ENCODE data around the gene MRPL36.
"Not testable (repeated sequence)": the region's sequence is repeated elsewhere in the genome, so short reads cannot be mapped to it uniquely, and the experiment has no call there.

Gene MRPL36

DNA sequence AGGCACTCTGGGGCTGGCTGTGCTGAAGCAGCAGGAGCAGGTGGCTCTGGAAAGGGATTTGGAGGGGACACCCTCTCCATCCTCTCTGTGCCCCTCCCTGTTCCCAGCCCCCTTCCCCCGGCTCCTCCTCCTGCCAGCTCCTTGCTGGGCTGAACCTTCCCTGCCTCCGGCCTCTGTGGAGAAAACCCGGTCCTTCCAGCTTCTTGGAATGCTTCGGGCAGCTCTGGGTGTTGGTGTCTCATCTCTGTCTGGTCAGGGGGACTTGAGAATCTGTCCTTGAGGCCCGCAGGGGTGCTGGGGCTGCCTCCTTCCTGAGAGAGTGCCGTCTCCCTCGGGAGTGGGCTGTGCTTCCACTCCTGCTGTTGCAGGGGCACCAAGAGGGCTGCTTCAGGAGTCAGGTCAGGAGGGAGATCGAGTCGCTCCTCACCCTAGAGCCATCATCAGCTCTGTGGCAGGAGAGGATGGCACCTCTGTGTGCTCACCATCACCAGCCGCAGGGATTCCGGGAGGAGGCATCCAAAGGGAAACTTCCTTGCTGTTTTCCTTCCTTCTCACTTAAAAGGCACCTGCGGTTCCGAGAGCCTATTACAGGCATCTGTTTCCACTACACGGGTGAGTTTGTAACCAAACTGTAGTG, 32.2 kb upstream of the MRPL36 start:
- no peak for DNase-seq

DNA sequence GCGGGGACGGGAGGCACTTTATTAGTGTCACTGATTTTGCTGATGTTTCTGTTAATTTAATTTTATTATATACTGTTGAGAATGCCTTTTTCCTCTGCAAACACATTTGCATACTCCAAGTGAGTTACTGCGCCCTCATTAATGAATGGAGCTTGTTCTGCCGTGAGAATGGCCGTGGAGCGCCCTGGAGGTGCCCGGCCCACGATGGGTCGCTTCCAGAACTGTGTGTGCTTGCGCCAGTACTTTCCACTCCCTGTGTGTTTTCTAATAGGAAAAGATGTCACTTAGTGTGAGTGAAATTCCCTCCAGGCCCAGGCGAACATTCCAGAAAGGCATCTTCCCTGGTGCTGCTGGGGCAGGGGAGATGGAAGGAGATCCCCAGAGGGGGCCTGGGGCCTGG, 31.6 kb upstream of the MRPL36 start:
- no peak for DNase-seq

DNA sequence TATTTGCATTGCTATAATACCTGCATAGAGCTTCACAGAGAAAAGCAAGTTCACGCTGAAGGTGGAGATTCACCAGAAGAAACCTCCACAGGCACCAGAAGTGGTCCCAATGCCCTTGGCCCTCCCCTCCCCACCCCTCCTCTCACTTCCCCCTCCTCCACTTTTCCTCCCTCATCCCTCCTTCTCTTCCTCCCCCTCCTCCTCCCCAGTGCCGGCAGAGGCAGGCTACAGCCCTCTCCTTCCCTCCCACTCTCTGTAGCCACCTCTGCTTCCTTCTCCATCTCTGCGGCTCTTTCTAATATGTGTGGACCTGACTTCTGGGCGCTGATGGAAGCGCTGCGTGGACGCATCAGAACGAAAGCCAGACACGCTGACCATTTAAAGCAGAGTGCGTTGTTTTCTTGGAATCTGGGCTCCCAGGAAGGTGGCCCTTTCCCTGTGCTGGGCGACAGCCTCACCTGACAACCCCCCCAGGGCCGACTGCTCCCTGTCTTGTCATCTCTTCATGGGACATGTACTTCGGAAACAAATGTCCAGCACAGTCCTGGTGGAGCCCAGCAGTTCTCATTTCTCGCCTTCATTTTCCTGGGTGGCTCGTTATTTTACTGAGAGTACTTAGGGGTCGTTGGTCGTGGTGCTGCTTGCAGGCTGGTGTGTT, 31.1 kb upstream of the MRPL36 start:
- no peak for DNase-seq

DNA sequence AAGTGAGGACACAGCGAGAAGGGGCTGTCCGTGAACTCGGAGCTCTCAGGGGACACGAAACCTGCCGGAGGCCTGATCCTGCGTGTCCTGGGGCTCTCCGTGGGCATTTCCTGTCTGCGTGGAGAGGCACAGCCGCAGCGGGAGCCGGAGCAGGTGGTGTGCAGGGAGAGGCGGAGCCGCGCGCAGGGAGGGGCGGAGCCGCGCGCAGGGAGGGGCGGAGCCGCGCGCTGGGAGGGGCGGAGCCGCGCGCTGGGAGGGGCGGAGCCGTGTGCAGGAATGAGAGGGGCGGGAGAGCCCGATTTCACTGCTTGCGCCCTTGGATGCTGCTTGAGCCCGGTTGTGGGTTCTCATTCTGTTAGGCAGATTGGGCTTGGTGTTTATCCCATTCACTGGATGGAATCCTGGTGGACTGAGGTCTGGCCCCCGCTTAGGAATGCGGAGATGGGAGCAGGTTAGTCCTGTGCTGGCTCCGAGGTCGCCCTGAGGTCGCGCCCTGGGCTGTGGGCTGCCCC, 28.3 kb upstream of the MRPL36 start:
- DNase-seq, result peak in 1 of 2 donors; percentile 7

DNA sequence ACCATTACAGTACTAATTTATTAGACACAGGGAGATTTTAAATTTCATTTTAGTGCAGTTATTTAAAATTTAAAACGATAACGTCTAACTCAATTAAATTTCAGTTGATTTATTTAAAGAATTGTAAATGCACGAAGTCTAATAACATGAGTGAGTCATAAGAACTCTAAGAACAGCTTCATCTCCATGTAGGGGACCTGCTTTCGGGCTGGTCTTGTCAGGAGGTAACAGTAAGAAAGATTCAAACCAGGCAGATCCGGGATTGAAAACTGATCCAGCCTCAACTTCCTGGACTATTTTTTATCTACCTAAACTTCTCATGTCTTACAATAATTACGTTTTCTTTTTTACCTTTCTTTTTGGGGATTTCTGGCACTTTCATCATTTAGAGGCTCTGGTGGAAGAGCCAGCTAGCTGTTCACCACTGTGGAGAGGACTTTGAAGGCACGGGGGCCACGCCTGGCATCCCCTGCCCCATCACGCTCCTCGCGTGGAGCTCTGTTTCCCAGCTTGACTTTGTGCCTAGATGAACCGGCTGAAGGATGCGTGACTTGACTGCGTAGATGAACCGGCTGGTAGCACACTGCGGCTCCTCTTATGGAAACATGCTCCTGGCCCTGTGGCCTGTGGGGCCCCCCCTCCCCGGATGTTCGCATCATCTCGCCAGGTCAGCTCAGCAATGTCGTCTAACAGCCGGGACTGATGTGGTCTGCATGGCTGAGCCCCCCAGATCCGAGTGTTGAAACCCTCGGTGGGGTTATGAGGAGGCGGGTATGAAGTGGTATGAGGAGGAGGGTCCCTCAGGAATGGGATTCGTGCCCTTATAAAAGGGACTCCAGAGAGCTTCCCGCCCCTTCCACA, 27.6 kb upstream of the MRPL36 start:
- no peak for DNase-seq

DNA sequence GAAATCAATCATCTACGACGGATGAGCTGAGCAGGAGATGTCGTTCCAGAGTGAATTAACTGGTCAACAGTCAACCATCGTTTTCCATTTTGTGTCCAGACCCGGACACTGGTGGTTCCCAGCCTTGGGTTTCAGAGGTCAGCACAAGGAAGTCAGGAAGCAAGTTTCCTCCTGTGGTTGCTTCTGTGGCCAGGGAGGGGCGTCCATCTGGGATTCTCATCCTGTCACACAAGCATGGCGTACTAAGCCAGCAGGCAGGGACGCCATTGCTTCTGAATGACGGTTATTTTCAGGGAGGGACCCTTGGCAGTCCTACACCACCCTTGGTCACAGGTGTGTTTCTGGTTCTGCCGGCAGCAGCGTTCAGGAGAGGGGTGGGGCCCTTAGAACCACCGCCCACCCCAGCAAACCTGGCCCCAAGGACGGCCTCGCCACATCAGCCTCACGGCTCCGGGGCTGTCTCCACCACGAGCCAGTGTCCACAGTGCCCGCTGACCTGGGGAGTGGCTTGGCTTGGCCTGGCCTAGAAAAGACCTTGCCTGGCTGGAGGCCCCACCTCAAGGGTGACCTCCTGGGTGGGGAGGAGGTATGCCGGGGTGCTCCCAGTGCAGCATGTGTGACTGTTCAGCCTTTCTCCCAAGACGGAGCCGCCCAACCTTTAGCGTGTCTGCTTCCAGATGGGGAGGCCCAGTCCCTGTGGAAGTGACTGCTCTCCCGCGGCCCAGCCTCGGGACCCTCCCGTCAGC, 26.8 kb upstream of the MRPL36 start:
- no peak for DNase-seq

DNA sequence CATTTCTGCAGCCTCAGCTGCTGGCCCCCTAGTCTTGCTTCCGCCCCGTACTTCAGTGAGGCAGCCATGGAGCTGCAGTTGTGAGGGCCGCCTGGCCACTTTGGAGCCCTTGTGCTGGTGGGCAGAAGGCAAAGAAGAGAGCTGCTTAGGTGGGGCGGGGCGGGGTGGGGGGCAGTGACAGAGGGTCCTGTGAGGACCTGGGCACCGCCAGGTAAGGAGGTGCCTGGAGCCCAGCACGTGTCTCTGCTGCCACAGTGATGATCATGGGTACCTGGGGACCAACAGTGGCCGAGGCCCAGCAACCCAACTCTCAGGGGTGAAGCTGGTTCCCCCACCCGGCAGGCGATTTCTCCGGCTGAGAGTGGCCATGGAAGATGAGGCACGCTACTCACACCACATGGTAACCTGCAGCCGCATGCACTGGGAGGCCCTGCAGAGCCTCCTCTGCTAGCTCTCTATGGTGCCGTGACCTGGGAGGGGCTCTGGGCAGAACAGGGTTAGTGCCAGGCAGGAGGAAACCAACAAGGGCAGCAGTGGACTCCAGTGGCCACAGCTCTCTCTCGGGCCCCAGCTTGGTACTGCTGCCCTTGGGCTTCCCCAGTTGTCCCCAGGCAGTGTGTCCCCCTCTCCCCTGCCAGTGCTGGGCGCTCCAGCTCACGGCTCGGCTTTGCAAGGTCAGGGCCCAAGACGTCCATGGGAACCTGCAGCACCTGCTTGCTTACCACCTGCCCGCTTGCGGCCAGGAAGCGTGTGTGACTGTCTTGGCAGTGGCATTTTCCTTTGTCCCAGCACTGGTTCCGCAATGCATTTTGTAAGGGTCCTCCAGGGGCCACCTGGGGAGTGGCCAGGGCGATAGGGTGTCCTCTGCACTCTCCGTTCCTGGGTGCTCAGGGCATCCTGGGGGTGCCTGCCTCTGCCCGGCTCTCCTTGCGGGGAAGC, 25.5 kb upstream of the MRPL36 start:
- no peak for DNase-seq

DNA sequence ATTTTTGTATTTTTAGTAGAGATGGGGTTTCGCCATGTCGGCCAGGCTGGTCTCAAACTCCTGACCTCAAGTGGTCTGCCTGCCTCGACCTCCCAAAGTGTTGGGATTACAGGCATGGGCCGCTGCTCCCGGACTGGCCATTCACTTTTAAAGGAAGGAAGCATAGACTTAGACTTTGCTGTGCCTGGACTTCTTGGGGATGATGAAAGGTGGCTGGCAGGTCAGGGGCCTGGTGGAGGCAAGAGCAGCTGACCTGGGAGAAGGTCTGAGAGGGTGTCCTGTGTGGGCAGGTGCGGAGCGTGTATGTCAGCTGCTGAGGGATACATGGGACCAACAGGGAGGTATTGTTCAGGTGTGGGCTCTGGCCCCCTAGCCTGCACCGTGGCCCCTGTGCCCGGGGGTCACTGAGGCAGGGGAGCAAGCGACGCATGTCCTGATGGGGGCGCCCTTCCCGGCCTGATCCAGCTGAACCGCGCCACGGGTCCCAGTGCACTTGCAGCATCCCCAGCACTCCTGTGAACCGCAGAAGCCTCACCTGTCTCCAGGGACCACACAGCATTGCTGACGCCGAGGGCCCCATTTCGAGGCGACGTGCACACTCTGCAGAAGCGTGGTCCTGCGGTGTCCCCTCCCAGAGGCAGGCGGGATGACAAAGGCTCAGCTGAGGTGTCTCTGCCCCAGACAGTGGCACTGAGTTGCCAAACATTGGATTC, 24.6 kb upstream of the MRPL36 start:
- DNase-seq, result no peak

DNA sequence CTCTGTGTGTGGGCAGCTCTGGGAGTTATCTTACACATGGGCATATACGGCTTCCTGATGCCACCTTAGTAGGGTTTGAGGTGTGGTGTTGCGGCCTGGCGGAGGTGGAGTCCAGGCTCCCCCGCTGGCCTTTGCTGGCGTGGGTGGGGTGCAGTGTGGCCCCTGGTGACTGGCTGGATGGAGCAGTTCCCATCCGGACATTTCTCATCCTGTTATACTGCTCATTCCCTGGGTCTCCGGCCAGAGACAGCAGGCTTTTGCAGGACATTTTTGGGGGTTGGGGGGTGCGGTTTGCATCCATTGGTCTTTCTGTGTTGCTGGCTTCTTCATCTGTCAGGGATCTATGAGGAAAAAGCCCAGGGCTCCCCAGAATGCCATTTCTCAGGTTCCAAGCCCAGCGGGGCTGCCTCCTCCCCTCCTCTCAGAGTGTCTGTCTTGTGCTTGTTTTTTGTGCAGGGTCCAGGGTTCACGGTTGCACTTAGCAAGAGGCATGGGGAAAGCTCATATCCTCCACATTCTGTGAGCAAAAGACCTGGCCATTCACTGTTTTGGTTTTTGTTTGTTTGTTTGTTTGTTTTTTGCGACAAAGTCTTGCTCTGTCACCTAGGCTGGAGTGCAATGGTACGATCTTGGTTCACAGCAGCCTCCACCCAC, 23.9 kb upstream of the MRPL36 start:
- no peak for DNase-seq

DNA sequence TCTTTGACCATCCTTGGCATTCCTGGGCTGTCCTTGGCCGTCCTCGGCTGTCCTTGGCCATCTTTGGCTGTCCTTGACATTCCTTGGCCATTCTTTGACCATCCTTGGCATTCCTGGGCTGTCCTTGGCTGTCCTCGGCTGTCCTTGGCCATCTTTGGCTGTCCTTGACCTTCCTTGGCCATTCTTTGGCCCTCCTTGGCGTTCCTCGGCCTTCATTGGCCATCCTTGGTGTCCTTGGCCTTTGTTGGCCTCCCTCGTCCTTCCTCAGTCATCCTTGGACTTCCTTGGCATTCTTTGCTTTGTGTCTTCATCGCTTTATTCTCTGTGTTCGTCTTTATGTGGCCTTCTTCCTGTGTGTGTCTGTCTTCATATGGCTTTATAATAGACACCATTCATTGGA, 22.2 kb upstream of the MRPL36 start:
- no peak for DNase-seq

DNA sequence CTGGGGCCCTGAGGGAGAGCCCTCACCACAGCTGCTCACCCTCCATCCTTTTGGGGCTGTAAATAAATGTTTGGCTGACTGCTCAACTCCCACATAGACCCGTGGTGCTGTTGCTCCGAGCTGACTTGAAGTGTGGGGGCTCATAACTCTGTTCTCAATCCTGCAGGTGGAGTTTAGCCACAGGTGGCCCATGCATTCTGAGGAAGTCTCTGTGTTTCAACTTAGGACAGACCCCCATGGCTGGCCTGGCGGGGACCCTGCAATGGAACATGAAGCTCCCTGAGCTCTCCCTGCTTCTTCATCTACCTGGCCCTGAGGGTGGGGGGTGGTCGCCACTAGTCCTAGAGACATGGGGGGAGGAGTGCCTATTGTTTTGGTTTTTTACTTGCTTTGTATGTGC, 21.3 kb upstream of the MRPL36 start:
- DNase-seq, result no peak

DNA sequence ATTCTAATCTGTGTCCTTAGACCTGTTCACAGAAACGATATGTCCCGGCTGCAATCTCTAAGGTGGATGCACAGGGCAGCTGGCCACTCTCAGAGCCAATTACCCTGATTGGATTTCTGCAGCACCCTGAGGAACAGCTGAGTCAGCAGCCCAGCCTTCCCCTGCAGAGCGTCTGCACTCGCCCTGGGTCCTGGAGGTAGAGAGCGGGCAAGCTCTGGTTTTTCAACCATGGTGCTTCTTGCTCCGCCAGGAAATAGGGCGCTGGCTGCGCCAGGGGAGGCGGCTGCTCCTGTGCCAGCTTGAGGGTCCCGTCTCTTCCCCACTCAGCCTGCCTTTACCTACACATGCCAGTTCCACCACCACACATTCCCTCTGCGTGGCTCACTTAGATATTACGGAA, 20.7 kb upstream of the MRPL36 start:
- no peak for DNase-seq

DNA sequence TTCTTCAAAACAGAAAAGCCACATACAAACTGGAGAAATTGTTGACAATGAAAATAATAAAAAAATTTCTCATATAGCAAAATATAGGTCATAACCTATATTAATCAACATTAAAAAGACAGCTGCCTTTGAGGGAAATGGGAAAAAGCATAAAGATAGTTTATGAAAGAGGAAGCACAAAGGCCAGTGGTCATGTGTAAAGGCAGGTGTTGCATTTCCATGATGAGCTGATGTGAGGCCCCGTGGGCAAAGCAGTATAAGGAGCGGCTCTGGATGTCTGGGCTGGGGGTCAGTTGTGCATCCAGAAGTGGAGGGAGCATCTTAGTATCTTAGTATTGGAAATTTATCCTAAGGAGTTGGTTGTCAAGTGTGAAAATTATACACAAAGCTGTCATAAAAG, 19.8 kb upstream of the MRPL36 start:
- DNase-seq, result no peak

DNA sequence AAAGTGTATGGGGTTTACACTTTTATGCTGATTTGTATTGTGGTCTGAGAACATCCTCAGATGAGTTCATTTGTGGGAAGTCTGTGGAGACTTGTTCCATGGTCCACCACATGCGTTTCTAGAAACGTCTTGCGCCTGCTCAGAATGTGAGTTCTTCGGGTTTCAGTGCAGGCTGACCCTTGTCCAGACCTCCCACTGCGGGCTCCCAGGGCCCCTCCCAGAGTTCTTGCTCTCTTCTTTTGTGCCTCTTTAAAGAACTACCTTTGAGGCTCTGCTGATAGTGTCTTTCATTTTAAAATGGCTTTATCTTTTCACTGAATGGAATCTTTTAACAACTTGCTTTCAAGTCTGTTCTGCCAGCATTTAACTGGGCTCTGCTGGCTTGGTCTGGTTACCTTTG, 19.1 kb upstream of the MRPL36 start:
- no peak for DNase-seq

DNA sequence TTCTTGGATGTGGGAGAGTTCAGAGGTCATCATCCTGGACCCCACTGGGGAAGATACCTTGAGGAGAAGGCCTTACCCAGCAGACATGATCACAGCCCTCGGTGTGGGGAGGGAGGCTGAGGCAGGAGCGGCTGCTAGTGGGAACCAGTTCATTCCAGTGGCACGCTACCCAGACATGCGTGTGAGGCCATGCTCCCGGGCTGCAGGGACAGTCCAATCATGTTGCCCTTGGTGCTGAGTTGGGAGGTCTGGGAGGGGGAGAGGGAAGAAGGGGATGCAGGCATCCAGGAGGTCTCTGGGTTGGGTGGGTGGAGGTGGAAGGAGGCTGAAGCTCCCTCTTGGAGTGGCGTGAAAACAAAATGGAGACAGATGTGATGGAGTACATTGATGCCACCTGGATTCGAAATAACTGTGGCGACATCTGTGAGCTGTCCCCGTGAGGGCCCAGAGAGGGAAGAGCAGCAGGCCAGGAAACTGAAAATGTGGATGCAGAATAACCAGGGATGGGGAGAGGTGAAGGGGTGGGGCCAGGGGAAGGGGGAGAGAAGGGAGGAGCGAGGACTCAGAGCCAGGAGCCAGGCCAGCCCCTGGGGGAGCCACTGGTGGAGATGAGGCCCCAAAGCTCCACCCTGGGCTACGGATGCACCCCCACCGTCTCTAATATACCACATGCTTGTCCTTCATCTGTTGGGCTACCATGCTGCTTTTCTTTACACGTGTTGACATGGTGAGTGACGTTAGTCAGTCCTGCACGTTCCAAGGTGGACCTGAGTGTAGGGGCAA, 17.8 kb upstream of the MRPL36 start:
- DNase-seq, result no peak

DNA sequence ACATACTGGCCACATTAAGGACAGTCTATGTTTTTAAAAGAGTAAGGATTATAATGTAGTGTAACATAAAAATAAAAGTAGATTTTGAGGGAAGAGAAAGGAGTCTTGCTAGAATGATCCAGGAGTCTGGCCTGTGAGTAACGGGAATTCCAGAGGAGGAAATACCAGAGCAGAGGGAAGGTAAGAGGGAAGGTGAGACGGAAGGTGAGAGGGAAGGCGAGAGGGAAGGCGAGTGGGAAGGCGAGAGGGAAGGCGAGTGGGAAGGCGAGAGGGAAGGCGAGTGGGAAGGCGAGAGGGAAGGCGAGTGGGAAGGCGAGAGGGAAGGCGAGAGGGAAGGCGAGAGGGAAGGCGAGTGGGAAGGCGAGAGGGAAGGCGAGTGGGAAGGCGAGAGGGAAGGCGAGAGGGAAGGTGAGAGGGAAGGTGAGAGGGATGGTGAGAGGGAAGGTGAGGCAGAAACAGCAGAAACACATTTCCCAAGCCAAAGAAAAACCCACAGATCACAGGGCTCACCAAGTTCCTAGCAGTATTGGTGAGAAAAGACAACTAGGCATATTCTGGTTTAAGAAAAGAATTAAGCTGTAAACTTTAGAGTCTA, 17.0 kb upstream of the MRPL36 start:
- not testable (repeated sequence) for DNase-seq

DNA sequence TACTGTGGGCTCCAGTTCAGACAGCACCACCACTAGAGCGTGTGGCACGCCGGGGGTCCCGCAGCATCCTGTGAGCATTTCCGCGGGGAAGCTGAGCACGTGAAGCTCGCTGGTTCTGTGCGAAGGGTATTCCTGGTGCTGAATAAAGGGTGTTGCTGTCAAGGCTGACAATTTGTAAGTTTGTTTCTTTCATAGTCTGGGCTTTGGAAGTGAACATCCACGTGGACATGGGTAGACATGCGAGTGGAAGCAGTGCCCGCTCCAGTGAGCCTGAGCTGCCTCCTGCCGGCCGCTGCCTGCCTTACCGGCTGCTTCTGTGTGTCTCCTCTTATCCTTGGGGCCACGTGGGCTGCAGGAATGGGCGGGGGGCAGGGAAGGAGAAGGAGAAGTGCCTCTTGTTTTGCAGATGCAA, 16.2 kb upstream of the MRPL36 start:
- DNase-seq, result no peak

DNA sequence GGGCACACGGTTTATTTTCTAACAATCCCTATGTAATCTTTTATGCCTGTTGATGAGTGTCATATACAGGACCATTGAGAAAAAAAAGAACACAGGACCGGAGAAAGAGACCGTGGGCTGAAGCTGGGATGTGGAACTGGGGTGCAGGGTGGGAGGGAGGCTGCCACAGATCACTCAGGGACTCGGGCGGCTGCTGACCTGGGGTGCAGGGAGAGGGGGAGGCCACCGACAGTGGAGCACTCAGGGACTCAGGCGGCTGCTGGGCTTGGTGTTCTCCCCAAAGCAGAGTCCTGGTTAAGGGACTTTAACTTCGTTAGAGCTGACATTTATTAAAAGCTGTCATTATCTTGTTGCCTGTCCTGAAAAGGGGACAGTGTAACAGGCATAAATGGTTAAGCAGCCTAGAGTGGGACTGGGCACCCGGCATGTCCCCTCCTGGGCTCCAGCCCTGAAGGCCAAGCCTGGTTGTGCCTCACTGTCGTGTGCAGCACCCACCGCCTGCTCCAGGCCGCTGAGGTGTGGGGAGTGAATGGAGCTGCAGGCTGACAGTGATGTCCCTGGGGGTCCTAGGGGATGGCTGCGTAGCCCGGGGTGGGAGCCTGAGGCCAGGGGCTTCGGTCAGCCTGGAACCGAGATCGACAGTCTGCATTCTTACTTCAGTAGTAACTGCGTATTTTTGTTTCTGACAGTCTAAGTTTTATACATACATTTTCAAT, 15.6 kb upstream of the MRPL36 start:
- no peak for DNase-seq
